Type B pancreatic cell (in vitro differentiated cells): ENCODE measurements around the gene GAMT. TPM values are rescaled to one million over a fixed set of nuclear protein-coding genes. Genes with fewer than 3 reads are reported as not detected.

ENCODE experiments used
- DNase-seq: peaks from one replicate; pipeline ENCODE4 v3.0.0; 2021; ENCODE audit warnings: mixed read lengths; ENCODE audit not compliant: unreplicated experiment; ENCODE audit errors: extremely low spot score
- H3K27ac Mint-ChIP-seq: 2 replicates; pipeline ENCODE4 v1.8.0; 2021; ENCODE audit warnings: mild to moderate bottlenecking, mixed read lengths
- H3K27me3 Mint-ChIP-seq: 2 replicates; pipeline ENCODE4 v1.8.0; 2021; ENCODE audit warnings: mixed read lengths
- H3K36me3 Mint-ChIP-seq: 2 replicates; pipeline ENCODE4 v1.8.0; 2021; ENCODE audit warnings: mixed read lengths
- H3K4me1 Mint-ChIP-seq: one replicate; pipeline ENCODE4 v1.8.0; 2021; ENCODE audit warnings: mixed read lengths; ENCODE audit not compliant: unreplicated experiment
- H3K4me3 Mint-ChIP-seq: 2 replicates; pipeline ENCODE4 v1.8.0; 2021; ENCODE audit warnings: mild to moderate bottlenecking, mixed read lengths
- H3K9me3 Mint-ChIP-seq: 2 replicates; pipeline ENCODE4 v1.8.0; 2021; ENCODE audit warnings: mixed read lengths
- CTCF ChIP-seq: fragments of 200-600 bp; sonication (generic); conservative IDR thresholded peaks from 2 replicates; pipeline ENCODE4 v1.5.0; 2021; ENCODE audit warnings: antibody characterized with exemption, mild to moderate bottlenecking
- total RNA-seq: library from RNA; stranded (reverse); gene quantifications from 2 replicates; pipeline ENCODE4 v1.2.1, GENCODE V29; 2021; ENCODE audit warnings: low replicate concordance

The GAMT gene
- total RNA-seq, 1 donor from 2014 or later = 37.9 TPM

GRCh38 chr19:1360818-1361461 is 40.4 kb downstream of the GAMT start:
- TF ChIP-seq CTCF = no peak
- no peak for DNase-seq
- Mint-ChIP-seq H3K4me3 (no peak overlapping the region), H3K27me3 (no peaks in the 10 kb centered on the region), H3K4me1 (peaks cover 33% of the 10 kb centered on the region), H3K9me3 (no peaks in the 10 kb centered on the region), H3K36me3 (peaks cover 9% of the 10 kb centered on the region), H3K27ac (no peak overlapping the region)

GRCh38 chr19:1360126-1360817 is 41.1 kb downstream of the GAMT start:
- Mint-ChIP-seq H3K36me3 (peaks cover 9% of the 10 kb centered on the region), H3K4me1 (peaks cover 38% of the 10 kb centered on the region), H3K27ac (no peak overlapping the region), H3K27me3 (no peaks in the 10 kb centered on the region), H3K9me3 (no peaks in the 10 kb centered on the region), H3K4me3 (no peak overlapping the region)
- no peak for TF ChIP-seq CTCF
- no peak for DNase-seq

DNA sequence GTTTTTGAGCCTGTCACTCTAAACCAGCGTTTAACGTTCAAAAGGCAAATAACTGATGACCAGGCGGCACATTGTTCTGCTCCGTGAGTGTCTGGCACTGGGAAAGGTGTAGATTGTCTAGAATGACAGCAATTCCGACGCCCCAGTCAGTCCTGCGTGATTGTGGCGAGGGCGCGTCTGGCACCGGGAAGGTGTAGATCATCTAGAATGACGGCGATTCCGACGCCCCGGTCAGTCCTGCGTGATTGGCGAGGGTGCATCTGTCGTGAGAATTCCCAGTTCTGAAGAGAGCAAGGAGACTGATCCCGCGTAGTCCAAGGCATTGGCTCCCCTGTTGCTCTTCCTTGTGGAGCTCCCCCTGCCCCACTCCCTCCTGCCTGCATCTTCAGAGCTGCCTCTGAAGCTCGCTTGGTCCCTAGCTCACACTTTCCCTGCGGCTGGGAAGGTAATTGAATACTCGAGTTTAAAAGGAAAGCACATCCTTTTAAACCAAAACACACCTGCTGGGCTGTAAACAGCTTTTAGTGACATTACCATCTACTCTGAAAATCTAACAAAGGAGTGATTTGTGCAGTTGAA is 43.7 kb downstream of the GAMT start:
- peak overlapping the region; percentile 46 for H3K4me3 Mint-ChIP-seq

DNA sequence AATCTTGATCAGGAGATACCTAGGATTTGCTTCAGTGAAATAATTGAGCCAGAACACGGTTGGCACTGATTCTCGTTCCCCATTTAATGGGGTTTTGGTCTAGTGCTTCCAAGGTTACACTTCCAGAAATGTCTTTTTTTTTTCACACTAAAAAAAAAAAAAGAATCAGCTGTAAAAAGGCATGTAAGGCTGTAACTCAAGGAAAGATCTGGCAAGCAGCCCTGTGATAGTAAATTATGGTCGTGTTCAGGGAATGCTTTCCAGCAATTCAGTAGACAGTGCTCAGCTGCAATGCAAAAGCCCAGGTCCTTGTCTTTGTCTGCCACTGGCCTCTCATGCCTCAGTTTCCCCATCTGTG is 44.9 kb downstream of the GAMT start:
- Mint-ChIP-seq H3K4me1 (peaks cover 36% of the 10 kb centered on the region), H3K9me3 (no peaks in the 10 kb centered on the region), H3K27me3 (no peaks in the 10 kb centered on the region), H3K27ac (peak overlapping the region; percentile 81), H3K36me3 (peaks cover 4% of the 10 kb centered on the region), H3K4me3 (peak overlapping the region; percentile 94)
- TF ChIP-seq CTCF = no peak
- DNase-seq = no peak

More for the DNA sequence above, 43.7 kb downstream of the GAMT start:
- Mint-ChIP-seq H3K4me1 (peaks cover 38% of the 10 kb centered on the region), H3K27ac (no peak overlapping the region), H3K27me3 (no peaks in the 10 kb centered on the region), H3K36me3 (peaks cover 9% of the 10 kb centered on the region), H3K9me3 (no peaks in the 10 kb centered on the region)
- TF ChIP-seq CTCF = no peak
- no peak for DNase-seq

- H3K4me1 Mint-ChIP-seq = peaks cover 39% of the 10 kb centered on the region
- H3K27me3 Mint-ChIP-seq = no peaks in the 10 kb centered on the region
- H3K9me3 Mint-ChIP-seq = no peaks in the 10 kb centered on the region
- TF ChIP-seq CTCF = no peak
- H3K4me3 Mint-ChIP-seq = peak overlapping the region; percentile 94
- H3K27ac Mint-ChIP-seq = peak overlapping the region; percentile 81
- peaks cover 4% of the 10 kb centered on the region for H3K36me3 Mint-ChIP-seq
- no peak for DNase-seq
Observed at GRCh38 chr19:1355568-1356507, 45.5 kb downstream of the GAMT start.
